HCT116 (cell line): ENCODE measurements around the gene PEAK1. TPM values are rescaled to one million over a fixed set of nuclear protein-coding genes. Genes with fewer than 3 reads are reported as not detected.

Source experiments
- CEBPB ChIP-seq: IDR thresholded peaks from 2 replicates; pipeline ENCODE4 v1.6.1; 2012; ENCODE audit warnings: low read depth
- total RNA-seq: library from RNA; stranded (reverse); gene quantifications from one replicate; pipeline ENCODE4 v1.2.1, GENCODE V29; 2021; ENCODE audit not compliant: unreplicated experiment

The PEAK1 gene
- total RNA-seq, 1 experiment from 2014 or later = 23.4 TPM

DNA sequence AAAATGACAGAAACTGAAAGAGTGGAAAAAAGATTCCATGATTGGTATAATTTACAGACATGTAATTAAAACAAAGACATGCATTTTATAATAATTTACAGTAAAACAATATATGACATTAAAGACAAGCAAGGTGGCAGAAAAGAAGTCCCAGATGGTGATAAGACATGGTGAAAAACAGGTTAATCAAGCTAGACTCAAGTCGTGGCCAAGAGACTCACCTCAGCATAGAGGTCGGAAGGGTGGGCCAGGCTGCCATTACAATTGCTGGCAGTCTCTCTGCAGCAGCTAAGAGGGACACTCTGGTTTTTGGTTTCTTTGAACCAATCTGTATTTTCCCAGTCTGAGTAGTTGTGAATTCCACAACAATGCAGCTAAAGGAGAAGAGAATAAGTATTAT, 367.3 kb downstream of the PEAK1 start (continued):
- TF ChIP-seq CEBPB = no peak

Other genes with a start within 250 kb of the PEAK1 start
- 37.7 TPM for gene HMG20A, start 784 bp upstream of the PEAK1 start, total RNA-seq
- gene LINGO1, start 212.8 kb upstream of the PEAK1 start, total RNA-seq = 15.6 TPM